MG63 (cell line): ENCODE results near the gene C6orf89. TPM values are rescaled to one million over a fixed set of nuclear protein-coding genes. Genes with fewer than 3 reads are reported as not detected.

Experiments used
- DNase-seq: peaks from one replicate; pipeline ENCODE4 v3.0.0-alpha.2; 2020
- H3K27me3 ChIP-seq: fragments of 250-450 bp; sonication (Bioruptor Pico); 2 replicates; pipeline ENCODE4 v1.5.1; 2020; ENCODE audit warnings: mild to moderate bottlenecking, moderate library complexity
- H3K36me3 ChIP-seq: fragments of 250-450 bp; sonication (Bioruptor Pico); 2 replicates; pipeline ENCODE4 v1.5.1; 2020; ENCODE audit warnings: mild to moderate bottlenecking, moderate library complexity
- H3K4me3 ChIP-seq: fragments of 250-450 bp; sonication (Bioruptor Pico); 2 replicates; pipeline ENCODE4 v1.5.1; 2020; ENCODE audit warnings: mild to moderate bottlenecking, moderate library complexity
- H3K9me3 ChIP-seq: fragments of 250-450 bp; sonication (Bioruptor Pico); 2 replicates; pipeline ENCODE4 v1.5.1; 2020; ENCODE audit warnings: mild to moderate bottlenecking, moderate library complexity
- total RNA-seq: library from RNA; depleted of rRNA; stranded (reverse); fragments of >200 nt; shearing (Covaris generic); gene quantifications from 2 replicates; pipeline ENCODE4 v1.2.3, GENCODE V29; 2014; ENCODE audit warnings: low replicate concordance

The C6orf89 gene
- total RNA-seq, 1 experiment from 2014 or later: 32.0 TPM

- H3K9me3 ChIP-seq: no peaks in the 10 kb centered on the region
- no peak overlapping the region for H3K4me3 ChIP-seq
- H3K27me3 ChIP-seq: no peaks in the 10 kb centered on the region
- DNase-seq: no peak
- H3K36me3 ChIP-seq: peaks cover 29% of the 10 kb centered on the region
Measured at GRCh38 chr6:36904114-36904513, 18.4 kb downstream of the C6orf89 start.

GRCh38 chr6:36904851-36905393 lies 19.2 kb downstream of the C6orf89 start:
- H3K36me3 ChIP-seq: peaks cover 29% of the 10 kb centered on the region
- no peak for DNase-seq
- no peaks in the 10 kb centered on the region for H3K27me3 ChIP-seq

GRCh38 chr6:36906539-36907325 lies 21.0 kb downstream of the C6orf89 start:
- no peak overlapping the region for H3K4me3 ChIP-seq
- no peaks in the 10 kb centered on the region for H3K9me3 ChIP-seq
- DNase-seq: peak; percentile 66
- H3K36me3 ChIP-seq: peaks cover 21% of the 10 kb centered on the region
- H3K27me3 ChIP-seq: no peaks in the 10 kb centered on the region

More at GRCh38 chr6:36904851-36905393, 19.2 kb downstream of the C6orf89 start:
- Histone ChIP-seq H3K9me3 (no peaks in the 10 kb centered on the region), H3K4me3 (no peak overlapping the region)

DNA sequence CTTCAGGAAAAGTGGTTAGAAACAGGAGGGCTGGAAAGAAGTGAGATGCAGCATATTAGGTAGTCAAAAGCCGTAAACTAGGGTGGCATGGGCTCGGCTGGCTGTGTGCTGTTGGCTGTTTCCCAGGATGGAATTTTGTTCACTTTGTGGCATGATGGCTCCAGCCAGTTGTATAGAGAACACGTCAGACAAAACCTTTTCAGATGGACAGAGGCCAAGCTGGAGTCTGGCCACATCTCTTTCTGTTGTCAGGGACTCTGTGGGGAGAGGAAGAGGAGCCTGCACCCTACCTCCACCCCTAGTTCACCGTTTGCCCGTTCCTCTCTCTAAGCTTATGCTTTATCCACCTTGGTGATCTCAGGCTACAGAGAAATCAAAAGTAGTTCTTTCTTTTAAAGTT lies 22.0 kb downstream of the C6orf89 start:
- DNase-seq: no peak
- H3K27me3 ChIP-seq: no peaks in the 10 kb centered on the region
- no peaks in the 10 kb centered on the region for H3K9me3 ChIP-seq
- H3K36me3 ChIP-seq: peaks cover 17% of the 10 kb centered on the region
- no peak overlapping the region for H3K4me3 ChIP-seq

- no peaks in the 10 kb centered on the region for H3K9me3 ChIP-seq
- no peaks in the 10 kb centered on the region for H3K27me3 ChIP-seq
- no peak overlapping the region for H3K4me3 ChIP-seq
- H3K36me3 ChIP-seq: peaks cover 19% of the 10 kb centered on the region
- no peak for DNase-seq
Measured at GRCh38 chr6:36908747-36909146, 23.0 kb downstream of the C6orf89 start.

DNA sequence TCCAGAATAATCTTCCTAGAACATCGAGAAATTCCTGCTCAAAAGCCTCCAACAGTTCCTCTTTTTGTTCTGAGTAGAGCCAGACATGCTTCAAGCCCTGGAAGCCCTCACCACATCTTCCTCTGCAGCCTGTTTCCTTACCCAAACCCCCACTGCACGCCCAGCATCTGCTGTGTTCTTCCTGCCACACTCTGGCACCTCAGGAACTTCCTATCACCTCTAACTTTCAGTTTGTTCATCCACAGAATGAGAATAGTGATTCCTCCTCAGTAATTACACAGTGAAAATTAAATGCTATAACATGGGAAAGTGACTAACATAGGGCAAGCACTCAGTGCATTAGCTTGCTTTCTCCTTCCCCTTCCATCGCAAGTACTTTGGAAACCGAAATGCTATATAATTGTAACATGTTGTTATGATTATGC lies 26.3 kb downstream of the C6orf89 start:
- Histone ChIP-seq H3K36me3 (peaks cover 28% of the 10 kb centered on the region), H3K27me3 (no peaks in the 10 kb centered on the region), H3K9me3 (no peaks in the 10 kb centered on the region), H3K4me3 (no peak overlapping the region)
- no peak for DNase-seq

GRCh38 chr6:36912586-36912985 lies 26.8 kb downstream of the C6orf89 start:
- H3K27me3 ChIP-seq: no peaks in the 10 kb centered on the region
- H3K9me3 ChIP-seq: no peaks in the 10 kb centered on the region
- H3K36me3 ChIP-seq: peaks cover 28% of the 10 kb centered on the region
- peak; percentile 43 for DNase-seq
- H3K4me3 ChIP-seq: no peak overlapping the region

DNA sequence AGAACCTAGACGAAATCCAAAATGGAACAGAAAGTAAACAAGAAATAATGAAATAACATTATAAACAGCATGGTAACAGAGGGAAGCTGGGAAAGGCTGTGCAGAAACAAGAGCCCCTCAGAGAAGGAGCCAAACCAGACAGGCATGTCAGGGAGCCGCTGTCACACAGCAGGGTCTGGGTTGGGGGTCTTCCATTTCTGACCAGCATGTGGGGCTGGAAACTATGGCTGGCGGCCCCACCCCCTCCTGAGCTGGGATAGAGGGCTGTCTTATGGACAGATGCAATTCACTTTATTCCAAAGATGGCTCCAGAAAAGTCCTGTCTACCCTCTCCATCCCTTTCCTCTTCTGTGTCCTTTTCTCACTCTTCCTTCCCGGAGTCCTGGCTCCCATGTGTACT lies 27.3 kb downstream of the C6orf89 start:
- DNase-seq: no peak
- Histone ChIP-seq H3K27me3 (no peaks in the 10 kb centered on the region), H3K4me3 (no peak overlapping the region), H3K36me3 (peaks cover 28% of the 10 kb centered on the region), H3K9me3 (no peaks in the 10 kb centered on the region)

DNA sequence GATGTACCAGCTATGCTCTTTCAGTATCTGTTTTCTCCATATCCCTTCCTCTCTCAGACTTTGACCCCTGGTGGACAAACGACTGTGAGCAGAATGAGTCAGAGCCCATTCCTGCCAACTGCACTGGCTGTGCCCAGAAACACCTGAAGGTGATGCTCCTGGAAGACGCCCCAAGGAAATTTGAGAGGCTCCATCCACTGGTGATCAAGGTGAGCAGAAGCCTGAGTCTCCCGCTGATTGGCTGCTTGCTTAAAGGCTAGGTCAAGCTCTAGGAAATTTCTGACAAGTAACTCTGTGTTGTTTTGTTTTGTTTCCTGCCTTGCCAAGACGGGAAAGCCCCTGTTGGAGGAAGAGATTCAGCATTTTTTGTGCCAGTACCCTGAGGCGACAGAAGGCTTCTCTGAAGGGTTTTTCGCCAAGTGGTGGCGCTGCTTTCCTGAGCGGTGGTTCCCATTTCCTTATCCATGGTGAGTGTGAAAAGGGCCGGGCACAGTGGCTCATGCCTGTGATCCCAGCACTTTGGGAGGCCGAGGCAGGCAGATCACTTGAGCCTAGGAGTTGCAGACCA lies 28.6 kb downstream of the C6orf89 start:
- H3K27me3 ChIP-seq: no peaks in the 10 kb centered on the region
- peak; percentile 72 for DNase-seq
- no peak overlapping the region for H3K4me3 ChIP-seq

GRCh38 chr6:36915599-36915998 lies 29.8 kb downstream of the C6orf89 start:
- Histone ChIP-seq H3K36me3 (peaks cover 45% of the 10 kb centered on the region), H3K4me3 (no peak overlapping the region), H3K27me3 (no peaks in the 10 kb centered on the region), H3K9me3 (no peaks in the 10 kb centered on the region)
- DNase-seq: no peak

More for the DNA sequence above, 28.6 kb downstream of the C6orf89 start:
- peaks cover 34% of the 10 kb centered on the region for H3K36me3 ChIP-seq
- no peaks in the 10 kb centered on the region for H3K9me3 ChIP-seq

DNA sequence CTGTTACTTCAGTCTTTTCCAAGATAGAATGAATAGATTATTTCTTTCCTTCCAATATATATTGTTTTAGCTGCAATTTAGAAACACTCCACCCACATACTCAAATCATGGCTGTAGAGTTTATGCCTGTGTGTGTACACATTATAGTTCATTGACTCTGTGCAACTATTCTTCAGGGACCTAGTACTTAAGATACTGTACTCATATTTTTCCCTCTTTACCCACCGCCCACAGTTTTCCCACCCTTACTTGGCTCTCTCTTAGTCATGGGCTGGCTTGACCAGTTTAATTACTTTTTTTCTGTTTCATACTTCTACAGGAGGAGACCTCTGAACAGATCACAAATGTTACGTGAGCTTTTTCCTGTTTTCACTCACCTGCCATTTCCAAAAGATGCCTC lies 30.4 kb downstream of the C6orf89 start:
- peaks cover 50% of the 10 kb centered on the region for H3K36me3 ChIP-seq

DNA sequence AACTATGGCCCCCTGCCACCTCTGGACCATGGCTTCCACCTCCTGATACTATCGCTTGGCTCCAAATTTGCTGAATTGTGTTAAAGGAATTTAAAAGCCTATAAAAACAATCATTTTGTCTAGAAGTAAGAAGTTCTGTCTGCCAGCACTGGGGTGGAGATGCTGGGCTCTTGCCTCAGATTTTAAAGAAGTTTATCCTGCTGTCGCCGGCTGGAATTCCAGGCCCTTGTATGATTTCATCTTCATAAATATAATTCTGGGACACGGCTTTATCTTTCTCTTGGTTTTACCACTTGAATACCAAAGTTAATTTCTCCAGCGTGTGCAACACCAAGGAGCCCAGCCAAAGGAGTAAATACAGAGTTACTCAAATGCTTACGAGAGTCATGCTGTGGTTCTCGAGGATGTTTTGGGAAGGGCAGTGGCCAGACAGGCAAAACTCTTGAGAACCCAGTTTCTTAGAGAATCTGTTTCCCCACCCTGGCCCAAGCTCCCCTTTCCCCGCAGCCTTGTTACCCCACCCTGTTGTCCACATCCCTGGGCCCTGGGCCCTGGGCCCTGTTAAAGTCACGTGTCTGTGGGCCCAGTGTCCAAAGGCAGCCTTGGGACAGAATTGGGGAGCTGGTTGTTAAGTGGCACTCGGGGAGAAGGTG lies 31.9 kb downstream of the C6orf89 start:
- no peak overlapping the region for H3K4me3 ChIP-seq
- H3K9me3 ChIP-seq: no peaks in the 10 kb centered on the region
- DNase-seq: peak; percentile 87
- H3K27me3 ChIP-seq: no peaks in the 10 kb centered on the region
- H3K36me3 ChIP-seq: peaks cover 47% of the 10 kb centered on the region

More for the DNA sequence above, 30.4 kb downstream of the C6orf89 start:
- no peak for DNase-seq
- Histone ChIP-seq H3K9me3 (no peaks in the 10 kb centered on the region), H3K27me3 (no peaks in the 10 kb centered on the region), H3K4me3 (no peak overlapping the region)

GRCh38 chr6:36920049-36920448 lies 34.3 kb downstream of the C6orf89 start:
- DNase-seq: no peak
- H3K36me3 ChIP-seq: peaks cover 46% of the 10 kb centered on the region

GRCh38 chr6:36920546-36920945 lies 34.8 kb downstream of the C6orf89 start:
- no peak overlapping the region for H3K4me3 ChIP-seq
- no peaks in the 10 kb centered on the region for H3K9me3 ChIP-seq
- H3K36me3 ChIP-seq: peaks cover 50% of the 10 kb centered on the region
- no peak for DNase-seq
- H3K27me3 ChIP-seq: no peaks in the 10 kb centered on the region

More at GRCh38 chr6:36920049-36920448, 34.3 kb downstream of the C6orf89 start:
- H3K4me3 ChIP-seq: no peak overlapping the region
- H3K9me3 ChIP-seq: no peaks in the 10 kb centered on the region
- no peaks in the 10 kb centered on the region for H3K27me3 ChIP-seq

GRCh38 chr6:36924131-36924530 lies 38.4 kb downstream of the C6orf89 start:
- Histone ChIP-seq H3K9me3 (no peaks in the 10 kb centered on the region), H3K4me3 (no peak overlapping the region), H3K27me3 (no peaks in the 10 kb centered on the region), H3K36me3 (peaks cover 33% of the 10 kb centered on the region)
- DNase-seq: peak; percentile 14

DNA sequence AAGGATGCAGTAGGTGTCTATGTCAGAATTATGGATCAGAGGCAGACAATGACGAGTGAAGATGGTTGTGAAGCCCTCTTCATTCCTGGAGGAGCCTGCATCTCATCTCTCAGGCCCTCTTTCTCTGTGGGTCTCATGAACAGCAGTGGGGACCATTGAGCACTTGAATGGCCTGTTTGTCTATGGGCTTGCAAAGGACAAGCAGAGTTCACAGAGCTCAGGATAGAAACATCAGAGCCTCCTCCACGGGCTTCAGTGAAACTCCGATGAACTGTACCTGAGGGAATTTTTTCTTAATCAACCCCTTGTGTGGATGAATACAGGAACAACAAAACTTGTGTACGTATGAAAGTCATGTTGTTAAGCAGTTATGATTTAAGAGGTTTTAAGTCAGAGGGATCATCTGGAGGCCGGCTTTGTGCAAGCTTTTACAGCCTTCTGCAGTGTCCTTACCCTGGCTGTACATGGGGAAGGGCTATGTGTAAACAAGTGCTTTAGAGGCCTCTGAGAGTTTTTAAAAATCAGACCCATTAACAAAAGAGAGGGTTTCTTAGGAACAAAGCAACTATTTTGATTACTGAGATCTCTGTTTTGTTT lies 39.1 kb downstream of the C6orf89 start:
- Histone ChIP-seq H3K4me3 (no peak overlapping the region), H3K9me3 (no peaks in the 10 kb centered on the region), H3K27me3 (no peaks in the 10 kb centered on the region), H3K36me3 (peaks cover 29% of the 10 kb centered on the region)
- no peak for DNase-seq

DNA sequence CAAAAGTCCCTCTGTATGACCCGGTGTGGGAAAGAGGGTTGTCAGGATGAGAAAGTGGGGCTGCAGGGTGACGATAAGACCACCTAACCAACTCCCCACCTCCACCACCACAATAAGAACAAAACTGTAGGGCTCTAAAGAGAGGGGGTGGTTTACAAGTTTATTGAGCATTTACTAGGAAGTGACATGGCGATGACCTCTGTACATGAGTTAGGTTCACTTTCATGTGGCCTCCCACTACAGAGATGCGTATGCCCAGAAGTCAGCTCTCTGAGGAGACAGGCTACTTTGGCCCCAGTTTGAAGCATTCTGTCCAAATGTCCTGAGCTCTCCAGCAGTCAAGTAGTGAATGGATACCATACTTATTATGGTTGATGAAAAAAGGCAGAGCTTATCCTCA lies 40.1 kb downstream of the C6orf89 start:
- DNase-seq: no peak
- H3K36me3 ChIP-seq: peaks cover 20% of the 10 kb centered on the region
- no peaks in the 10 kb centered on the region for H3K27me3 ChIP-seq
- H3K9me3 ChIP-seq: no peaks in the 10 kb centered on the region
- no peak overlapping the region for H3K4me3 ChIP-seq
